ENCODE data around the gene HEY2.

GRCh38 chr6:125749865-125750691 is 646 bp downstream of the HEY2 start:
- TF ChIP-seq, protein P1, sequence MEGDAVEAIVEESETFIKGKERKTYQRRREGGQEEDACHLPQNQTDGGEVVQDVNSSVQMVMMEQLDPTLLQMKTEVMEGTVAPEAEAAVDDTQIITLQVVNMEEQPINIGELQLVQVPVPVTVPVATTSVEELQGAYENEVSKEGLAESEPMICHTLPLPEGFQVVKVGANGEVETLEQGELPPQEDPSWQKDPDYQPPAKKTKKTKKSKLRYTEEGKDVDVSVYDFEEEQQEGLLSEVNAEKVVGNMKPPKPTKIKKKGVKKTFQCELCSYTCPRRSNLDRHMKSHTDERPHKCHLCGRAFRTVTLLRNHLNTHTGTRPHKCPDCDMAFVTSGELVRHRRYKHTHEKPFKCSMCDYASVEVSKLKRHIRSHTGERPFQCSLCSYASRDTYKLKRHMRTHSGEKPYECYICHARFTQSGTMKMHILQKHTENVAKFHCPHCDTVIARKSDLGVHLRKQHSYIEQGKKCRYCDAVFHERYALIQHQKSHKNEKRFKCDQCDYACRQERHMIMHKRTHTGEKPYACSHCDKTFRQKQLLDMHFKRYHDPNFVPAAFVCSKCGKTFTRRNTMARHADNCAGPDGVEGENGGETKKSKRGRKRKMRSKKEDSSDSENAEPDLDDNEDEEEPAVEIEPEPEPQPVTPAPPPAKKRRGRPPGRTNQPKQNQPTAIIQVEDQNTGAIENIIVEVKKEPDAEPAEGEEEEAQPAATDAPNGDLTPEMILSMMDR (IDR thresholded peaks at IDR 0.05; ENCODE audit: extremely low read depth in 1 of 2, insufficient read depth in 1 of 2, low read depth in 1 of 2, low read length in 2 of 2): no peak
- TF ChIP-seq POLR2AphosphoS5 (IDR thresholded peaks at IDR 0.05; ENCODE audit: insufficient read depth, low read depth, low read length): no peak

All from endothelial cell of umbilical vein (primary cell).